HG03565 (cell line): ENCODE data around the gene CASKIN1.

Experiments
- ATAC-seq: cut with Tn5 transposase; IDR thresholded peaks from one replicate; pipeline ENCODE4 v1.9.1; 2021; ENCODE audit warnings: mild to moderate bottlenecking, moderate library complexity; ENCODE audit not compliant: unreplicated experiment

The CASKIN1 gene

GRCh38 chr16:2232094-2232990 lies 35.9 kb upstream of the CASKIN1 start:
- ATAC-seq: no peak

- no peak for ATAC-seq
Measured at GRCh38 chr16:2231016-2231931, 34.9 kb upstream of the CASKIN1 start.

GRCh38 chr16:2230376-2230775 lies 34.0 kb upstream of the CASKIN1 start:
- ATAC-seq: no peak

- ATAC-seq: no peak
Measured at GRCh38 chr16:2229632-2230250, 33.3 kb upstream of the CASKIN1 start.

- ATAC-seq: no peak
Measured at GRCh38 chr16:2229091-2229490, 32.7 kb upstream of the CASKIN1 start.

GRCh38 chr16:2228161-2228824 lies 31.9 kb upstream of the CASKIN1 start:
- ATAC-seq: no peak

- no peak for ATAC-seq
Measured at GRCh38 chr16:2226918-2227317, 30.5 kb upstream of the CASKIN1 start.

- no peak for ATAC-seq
Measured at GRCh38 chr16:2226245-2226793, 29.9 kb upstream of the CASKIN1 start.

GRCh38 chr16:2223942-2224486 lies 27.6 kb upstream of the CASKIN1 start:
- ATAC-seq: peak; percentile 2

GRCh38 chr16:2223221-2223941 lies 27.0 kb upstream of the CASKIN1 start, which contains the start of gene E4F1:
E4F1 (plus strand) TSS chr16:2223591; CDS start chr16:2223614, 23 bp downstream.
- ATAC-seq: peak; percentile 86

GRCh38 chr16:2216330-2216729 lies 19.9 kb upstream of the CASKIN1 start:
- ATAC-seq: no peak

GRCh38 chr16:2214719-2214968 lies 18.2 kb upstream of the CASKIN1 start, which contains the start of gene PGP:
PGP (minus strand) TSS chr16:2214840; CDS start chr16:2214777, 63 bp downstream.
- ATAC-seq: peak; percentile 78

- ATAC-seq: peak; percentile 2
Measured at GRCh38 chr16:2213817-2214718, 17.7 kb upstream of the CASKIN1 start.

GRCh38 chr16:2212362-2213324 lies 16.2 kb upstream of the CASKIN1 start:
- ATAC-seq: no peak

GRCh38 chr16:2211923-2212347 lies 15.5 kb upstream of the CASKIN1 start:
- ATAC-seq: no peak

- ATAC-seq: no peak
Measured at GRCh38 chr16:2210386-2211365, 14.3 kb upstream of the CASKIN1 start, which contains the start of gene BRICD5. BRICD5 (minus strand) TSS chr16:2210863; CDS start chr16:2210833, 30 bp downstream.
